NCI-H2107 treated with DMSO at 0.1 percent for 48 hours (cell line): Measurements from ENCODE around the gene GDF11.
A peak's percentile ranks its signal among the peaks of the same experiment; 100 is the strongest.

Source experiments
- DNase-seq: peaks from one replicate; lab custom pipeline; 2025; ENCODE audit not compliant: unreplicated experiment; lab: John Stamatoyannopoulos, UW

Gene GDF11

DNA sequence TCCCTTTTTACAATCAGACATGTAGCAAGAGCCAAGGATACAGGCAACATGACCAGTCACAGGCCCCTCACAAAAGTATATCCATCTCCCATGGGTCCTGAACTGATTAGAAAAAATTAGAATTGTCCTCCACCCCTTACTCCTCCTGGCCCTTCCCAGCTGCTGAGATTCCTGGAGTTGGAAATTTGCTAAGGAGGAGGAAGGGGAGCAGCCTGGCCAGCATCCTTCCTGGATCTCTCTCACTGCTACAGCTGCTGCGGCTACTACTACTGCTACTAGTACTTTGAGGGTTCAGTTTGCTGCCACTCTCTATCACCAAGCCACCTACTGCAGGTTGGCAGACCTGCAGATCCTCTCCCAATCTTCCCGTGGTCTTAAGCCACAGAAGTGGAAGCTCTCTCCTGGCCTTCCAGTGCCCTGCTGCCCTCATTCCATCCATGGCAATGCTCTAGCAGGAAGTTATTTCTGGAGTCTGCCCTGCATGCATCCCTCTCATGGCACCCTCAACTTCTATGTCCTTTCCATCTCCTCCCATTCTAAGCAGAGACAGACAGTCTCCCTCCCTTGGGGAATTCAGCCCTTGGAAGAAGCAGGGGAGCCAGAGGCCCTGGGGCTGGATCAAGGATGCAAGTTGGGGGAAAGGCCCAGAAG lies 36.2 kb upstream of the GDF11 start:
- DNase-seq, result no peak

DNA sequence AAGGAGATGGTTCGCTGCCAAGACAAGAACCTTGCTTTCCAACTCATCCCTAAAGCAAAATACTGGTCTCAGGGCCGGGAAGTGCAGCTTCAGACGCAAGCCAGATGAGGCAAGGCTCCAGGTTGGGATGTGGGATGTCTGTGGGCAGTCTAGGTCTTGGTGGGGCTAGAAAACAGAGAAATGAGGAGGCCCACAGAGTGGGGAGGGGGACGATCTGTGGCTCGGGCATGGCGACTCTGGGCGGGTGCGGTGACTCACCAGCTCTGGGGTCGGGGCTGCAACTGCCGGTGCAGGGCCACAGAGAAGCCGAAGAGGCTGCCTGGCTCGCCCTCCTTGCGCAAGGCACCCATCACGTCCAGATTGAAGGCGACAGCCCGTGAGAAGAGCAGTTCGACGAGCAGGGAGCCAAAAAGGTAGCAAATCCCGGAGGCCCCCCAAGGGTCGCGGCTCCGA lies 35.7 kb upstream of the GDF11 start:
- DNase-seq, result no peak

DNA sequence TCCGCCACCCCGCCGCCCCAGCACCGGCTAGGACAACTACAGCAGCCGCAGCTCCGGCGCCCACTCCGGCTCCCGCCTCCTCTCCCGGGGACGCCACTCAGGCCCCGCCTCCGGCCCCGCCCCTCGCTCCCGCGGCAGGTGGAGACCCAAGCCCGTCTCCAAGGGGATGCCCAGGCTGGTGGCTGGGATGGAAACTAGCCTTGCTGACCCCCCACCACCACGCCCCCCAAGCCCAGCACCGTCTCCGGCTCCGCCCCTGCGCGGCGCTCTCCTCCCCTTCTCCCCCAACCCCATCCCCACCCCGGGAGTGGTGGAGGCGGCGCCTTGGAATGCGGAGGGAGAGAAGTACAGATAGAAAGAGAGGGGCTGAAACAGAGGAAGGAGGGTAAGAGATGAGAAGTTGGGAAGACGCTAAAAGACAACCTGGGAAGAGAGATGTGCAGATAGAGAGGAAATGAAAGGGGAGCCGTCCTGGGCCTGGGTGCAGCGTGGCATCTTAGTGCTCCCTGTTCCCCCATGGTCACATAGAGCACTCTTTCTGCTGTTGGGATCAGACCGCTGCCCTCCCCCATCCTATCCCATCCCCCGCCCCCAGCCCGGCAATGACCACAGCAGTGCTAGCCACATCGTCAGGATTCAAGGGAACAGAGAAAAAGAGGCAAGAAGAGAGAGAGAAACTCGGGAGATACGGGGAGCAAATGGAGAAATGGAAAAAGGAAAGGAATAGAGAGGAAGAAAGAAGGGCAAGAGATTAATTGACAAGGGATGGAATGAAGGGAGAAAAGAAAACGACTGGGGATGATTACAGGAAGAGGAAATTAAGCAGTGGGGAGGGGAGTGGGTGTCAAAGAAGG lies 34.9 kb upstream of the GDF11 start, which contains the start of gene ITGA7:
ITGA7 (minus strand) TSS at position 64 of the 854 bp plus-strand sequence. CDS start 222 bp downstream, outside the sequence.
- no peak for DNase-seq

DNA sequence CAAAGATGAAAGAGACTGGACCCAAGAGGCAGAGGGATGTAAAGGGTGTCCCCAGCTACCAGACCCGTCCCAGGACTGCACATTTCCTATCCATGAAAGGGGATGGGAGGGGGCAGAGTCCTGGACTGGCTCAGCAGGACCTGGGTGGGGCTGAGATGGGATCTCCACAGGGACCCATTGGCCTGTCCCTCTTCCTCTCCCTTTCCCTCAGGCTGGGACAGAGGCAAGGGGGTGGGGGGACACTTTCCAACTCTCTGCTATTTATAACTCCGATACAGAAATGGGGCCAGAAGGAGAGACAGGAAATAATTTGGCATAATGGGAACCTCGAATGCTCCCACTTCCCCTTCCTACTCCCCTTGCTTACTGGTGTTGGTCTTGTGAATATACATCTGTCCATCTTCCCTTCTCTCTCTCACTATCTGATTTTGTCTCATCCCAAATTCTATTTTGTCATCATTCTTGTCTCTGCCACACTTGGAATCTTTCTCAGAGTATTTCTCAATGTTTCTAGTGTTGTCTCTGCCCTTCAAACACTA lies 34.2 kb upstream of the GDF11 start:
- no peak for DNase-seq

DNA sequence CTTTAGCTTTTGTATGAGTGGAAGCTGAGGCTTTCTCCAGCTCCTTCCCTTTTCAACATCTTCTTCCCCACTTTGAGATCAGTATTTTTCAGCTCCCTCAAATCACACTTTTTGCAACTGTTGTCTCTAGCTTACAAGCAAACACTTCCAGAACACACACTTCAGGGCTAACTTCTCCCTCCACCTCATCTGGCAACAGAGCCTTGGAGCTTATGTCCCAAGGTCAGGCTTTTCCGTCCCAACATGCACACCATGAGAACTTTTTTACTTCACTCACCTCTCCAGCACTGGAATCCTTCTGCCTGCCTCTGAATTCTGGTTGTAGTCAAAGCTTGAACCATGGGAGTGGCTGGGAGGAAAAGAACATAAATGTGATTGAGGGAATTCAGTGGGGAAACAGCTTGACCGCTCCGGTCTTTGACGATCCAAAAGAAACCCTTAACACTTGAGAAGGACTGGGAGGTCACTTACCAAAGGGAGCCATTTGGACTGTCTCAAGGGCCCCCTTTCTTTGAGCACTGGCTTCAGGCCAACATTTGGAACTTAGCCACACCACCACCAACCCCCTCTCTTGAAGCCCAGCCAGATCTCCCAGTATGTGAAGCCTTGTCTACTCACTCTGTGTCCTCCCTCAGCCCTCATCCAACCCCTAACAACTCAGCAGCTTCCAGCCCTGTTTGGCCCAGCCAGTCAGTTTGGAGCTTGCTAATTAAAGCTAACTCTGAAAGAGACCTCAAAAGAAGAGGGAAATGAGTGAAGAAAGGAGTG lies 31.0 kb upstream of the GDF11 start:
- DNase-seq, result no peak

DNA sequence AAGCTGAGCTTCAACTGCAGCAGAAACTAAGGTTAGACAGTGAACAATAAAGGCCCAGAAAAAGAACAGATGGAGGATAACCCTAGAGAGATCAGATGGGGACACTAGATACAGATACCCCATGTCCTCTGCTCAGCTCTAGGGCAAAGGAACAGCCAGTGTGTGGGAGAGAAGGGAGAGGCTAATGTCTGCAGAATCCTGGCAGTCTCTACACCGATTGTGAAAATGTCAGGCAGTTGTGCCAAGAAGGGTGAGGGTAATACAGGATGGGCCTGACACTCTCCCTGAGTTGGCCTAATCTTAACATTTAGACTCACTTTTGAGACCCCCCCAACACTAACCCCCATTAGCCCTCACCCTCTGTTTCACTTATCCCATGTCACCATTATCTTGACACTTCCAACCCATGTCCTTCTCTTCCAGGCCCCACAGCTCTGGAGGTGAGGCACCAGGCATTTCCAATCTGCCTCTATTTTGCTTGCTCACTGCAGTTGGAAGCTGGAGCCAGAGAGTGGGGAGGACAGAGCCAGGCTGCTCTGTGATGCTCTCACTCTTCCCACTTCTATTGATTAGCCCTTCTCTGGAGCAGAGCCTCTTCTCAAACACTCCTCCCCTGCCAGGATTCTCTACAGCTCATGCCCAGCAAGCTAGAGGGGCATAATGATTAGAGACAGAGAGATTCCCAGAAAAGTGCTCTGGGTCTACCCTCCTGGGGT lies 30.1 kb upstream of the GDF11 start:
- no peak for DNase-seq

DNA sequence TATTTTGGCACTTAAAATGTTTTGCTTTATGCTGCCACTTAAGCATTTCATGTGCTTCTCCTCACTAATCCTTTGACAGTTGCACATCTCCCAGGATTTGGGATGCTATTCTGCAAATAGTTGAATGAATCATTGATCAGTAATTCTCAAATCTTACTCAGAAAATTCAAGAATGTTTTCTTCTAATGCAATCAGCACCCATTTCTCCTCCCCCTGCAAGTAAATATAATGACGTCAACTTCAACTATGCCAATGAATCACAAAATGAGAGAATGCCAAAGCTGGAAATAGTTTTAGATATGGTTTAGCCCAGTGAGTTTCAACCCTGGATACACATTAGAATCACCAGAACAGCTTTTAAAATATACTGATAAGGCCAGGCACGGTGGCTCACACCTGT lies 29.2 kb upstream of the GDF11 start:
- DNase-seq, result no peak

DNA sequence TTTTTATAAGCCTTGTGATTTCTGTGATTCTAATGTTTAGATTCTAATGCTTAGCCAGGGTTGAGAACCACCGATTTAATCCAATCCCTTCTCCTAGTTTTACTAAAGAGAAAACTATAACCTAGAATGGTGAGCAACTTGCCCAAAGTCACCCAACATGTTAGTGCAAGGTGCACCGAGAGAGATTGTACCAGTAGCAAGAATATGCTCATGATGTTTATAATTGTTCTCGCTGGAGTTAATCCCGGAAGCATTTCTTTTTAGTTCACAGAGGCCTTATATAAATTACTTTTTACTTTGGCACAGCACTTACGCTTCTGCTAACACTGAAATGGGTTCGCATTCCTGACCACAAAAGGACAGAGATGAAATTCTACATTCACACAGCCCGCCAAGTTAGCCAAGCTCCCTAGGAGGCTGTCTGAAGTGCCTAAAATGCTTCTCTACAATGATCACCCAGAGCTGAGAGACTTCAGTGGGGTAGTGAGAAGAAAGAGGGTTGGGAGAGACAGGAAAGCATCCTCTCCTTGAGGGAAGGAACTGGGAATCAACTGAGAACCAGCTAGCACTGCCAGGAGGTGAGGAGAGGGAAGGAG lies 27.7 kb upstream of the GDF11 start:
- no peak for DNase-seq

DNA sequence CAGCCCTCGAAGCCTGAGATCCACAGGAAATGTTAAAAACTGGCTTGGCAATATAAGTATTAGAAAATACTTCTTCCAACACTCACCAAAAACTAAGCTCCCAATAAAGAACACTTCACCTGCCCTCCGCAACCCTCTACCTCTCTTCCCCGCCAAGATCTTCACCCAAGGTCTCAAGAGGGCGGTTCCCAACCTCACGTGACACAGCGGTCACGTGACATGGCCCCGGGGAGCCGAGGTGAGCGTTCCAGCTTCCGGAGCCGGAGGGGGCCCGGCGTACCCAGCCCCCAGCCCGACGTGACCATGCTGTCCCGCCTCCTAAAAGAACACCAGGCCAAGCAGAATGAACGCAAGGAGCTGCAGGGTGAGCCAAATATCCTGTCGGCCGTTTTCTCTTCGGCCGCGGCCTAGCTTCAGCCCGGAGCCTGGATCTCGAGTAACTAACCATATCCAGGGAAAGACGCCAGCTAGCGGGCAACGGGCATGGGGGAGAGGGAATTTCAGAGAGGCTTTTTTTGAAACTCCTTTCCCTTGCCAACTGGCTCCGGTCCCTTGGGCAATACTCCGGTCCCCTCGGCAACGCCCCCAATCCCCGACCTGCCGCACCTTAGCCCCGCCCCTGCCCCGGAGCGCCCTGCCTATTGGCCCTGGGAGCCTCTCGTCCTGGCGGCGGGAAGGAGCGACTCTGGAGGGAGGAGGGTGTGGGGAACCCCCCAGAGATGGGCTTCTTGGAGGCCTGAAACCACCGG lies 26.9 kb upstream of the GDF11 start, which contains the start of gene BLOC1S1:
BLOC1S1 (plus strand) TSS at position 214 of the 749 bp plus-strand sequence; CDS start at position 220, 6 bp downstream.
- DNase-seq, result peak; percentile 86

DNA sequence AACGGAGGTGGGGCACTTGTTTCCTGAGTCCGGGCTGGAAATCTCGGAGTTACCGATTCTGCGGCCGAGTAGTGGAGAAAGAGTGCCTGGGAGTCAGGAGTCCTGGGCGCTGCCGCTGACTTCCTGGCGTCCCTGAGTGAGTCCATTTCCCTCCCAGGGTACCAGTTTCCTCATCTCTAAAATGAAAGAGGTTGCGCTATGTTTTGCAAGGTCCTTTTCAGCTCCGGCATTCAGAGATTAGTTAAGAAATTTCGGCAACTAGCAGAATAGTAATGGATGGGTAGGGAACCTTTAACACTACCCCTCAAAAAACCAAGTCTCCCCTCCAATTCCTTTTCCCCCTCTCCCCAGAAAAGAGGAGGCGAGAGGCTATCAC lies 26.4 kb upstream of the GDF11 start:
- no peak for DNase-seq

DNA sequence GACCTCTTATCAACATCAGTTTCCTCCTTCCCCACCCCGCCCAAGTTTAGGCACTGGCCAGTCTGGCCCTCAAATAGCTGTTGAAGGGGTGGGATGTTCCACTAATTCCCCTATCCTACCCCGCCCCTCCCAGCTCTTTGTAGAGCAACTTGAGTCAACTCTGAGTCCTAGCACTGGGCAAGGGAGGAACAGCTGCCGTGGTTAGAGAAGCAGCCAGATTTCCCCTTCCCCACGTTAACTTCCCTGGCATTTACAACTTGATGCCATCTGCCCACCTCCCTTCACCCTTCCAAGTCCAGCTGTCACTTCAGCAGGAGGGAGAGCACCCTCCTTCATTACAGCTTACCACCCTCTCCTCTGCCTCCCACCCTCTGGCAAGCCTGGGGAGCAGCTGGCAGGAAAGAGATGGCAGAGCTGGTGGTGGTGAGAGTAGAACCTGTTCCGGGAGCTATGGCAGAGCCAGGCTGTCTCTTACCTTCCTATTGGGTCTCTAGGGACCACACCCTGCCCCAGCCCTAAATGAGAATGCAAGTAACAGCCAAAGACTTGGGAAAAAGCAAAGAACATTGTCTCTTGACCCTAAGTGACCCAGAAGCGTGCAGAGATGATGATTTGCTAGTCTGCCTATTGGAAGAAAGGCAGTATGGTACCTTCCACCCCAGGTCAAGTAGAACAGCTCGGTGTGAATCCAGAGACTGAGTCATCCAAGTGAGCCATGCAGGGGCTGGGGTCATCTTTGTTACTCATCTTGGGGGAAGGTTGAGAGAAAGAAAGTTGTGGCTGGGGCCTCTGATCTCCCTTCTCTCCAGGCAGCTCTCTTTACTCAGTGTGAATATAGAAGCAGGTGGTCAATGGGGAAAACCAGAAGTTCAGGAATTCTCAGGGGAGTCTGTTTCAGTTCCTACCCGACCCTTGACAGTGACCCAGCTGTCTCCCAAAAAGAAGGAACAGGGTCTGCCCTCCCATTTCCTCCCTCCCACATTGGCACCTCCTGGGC lies 25.6 kb upstream of the GDF11 start:
- no peak for DNase-seq

DNA sequence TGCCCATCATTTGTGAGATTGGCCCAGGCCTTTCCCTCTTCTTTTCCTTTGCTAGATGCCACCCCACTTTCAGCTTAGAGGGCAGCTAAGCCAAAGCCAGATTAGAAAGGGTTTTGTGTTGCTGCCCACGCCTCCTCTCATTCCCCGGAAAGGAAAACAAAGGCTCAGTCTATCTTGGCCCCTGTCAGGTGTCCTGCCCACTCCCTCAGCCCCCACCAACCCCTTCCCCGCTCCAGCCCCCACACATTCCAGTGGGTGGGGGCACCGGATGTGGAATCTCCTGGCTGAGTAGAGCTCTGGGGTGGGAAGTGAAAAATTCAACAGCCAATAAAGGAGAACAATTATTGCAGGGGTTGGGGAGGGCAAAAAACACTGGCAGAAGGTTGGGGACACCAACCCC lies 24.9 kb upstream of the GDF11 start:
- no peak for DNase-seq

DNA sequence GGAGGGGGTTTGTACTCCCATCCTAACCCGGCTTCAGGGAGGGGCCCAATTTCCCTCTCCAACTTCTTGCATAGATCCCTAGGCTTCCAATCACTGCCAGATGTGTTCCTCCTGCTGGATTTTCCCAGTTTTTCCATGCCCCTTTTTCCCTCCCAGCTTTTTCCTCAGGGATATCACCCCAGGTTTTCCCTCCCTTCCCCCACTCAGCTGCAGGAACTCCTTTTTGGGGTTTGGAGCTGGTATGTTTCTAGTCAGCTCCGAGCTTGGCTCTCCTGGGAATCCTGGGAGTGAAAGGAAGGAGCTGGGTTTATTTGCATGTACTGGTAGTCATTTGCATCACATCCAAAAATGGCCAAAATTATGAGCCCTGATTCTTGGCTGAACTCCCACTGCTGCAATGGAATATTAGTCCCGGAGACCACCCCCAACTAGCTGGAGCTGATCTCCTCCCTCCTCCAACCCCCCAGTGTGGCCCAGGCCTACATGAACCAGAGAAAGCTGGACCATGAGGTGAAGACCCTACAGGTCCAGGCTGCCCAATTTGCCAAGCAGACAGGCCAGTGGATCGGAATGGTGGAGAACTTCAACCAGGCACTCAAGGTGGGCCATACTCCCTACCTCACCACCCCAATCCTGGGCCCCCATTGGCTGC lies 24.2 kb upstream of the GDF11 start:
- DNase-seq, result no peak

DNA sequence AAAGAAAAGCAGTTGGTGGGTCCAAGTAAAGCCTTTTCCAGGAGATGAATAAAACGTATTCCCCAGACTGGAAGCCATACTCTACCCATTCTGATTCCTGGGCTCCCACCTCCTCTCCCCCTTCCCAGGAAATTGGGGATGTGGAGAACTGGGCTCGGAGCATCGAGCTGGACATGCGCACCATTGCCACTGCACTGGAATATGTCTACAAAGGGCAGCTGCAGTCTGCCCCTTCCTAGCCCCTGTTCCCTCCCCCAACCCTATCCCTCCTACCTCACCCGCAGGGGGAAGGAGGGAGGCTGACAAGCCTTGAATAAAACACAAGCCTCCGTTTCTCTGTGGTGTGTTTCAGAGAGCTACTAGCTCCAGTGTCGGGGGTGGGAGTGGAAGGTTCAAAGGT lies 23.6 kb upstream of the GDF11 start:
- DNase-seq, result no peak

DNA sequence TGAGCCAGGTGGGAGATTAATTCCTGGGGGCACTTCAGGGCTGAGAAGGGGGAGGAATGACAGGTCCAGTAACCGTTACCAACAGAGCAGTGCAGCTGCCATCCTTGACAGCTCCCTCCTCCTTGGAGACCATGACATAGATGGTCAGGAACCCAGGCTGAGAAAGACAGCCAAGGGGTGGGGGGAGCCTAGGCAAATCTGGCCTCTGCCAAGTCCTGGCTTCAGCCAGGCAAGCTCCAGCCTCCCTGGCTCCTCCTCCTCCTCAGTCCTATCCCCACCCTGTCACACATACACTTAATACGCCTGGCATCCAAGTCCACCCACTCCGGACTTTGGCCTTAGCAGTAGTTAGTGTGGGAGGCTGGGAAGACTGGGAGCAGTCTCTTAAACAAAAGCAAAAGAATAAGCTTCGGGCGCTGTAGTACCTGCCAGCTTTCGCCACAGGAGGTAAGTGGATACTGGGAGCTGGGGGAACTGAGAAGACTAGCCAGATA lies 22.8 kb upstream of the GDF11 start, which contains the start of gene RDH5:
RDH5 (plus strand) TSS at position 323 of the 494 bp plus-strand sequence. CDS start 792 bp downstream, outside the sequence.
- DNase-seq, result no peak

DNA sequence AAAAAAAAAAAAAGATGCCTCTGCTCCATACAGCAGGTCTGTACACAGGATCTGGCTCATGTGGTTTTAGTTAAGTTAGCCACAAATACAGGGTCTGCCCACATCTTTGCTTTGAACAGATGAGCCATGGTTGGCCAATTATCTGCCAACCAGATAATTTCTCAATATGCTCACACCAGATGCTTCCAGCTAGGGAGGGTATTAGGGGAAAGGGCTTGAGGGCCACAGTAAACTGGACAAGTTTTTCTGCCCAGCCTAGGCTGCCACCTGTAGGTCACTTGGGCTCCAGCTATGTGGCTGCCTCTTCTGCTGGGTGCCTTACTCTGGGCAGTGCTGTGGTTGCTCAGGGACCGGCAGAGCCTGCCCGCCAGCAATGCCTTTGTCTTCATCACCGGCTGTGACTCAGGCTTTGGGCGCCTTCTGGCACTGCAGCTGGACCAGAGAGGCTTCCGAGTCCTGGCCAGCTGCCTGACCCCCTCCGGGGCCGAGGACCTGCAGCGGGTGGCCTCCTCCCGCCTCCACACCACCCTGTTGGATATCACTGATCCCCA lies 22.0 kb upstream of the GDF11 start:
- DNase-seq, result no peak

DNA sequence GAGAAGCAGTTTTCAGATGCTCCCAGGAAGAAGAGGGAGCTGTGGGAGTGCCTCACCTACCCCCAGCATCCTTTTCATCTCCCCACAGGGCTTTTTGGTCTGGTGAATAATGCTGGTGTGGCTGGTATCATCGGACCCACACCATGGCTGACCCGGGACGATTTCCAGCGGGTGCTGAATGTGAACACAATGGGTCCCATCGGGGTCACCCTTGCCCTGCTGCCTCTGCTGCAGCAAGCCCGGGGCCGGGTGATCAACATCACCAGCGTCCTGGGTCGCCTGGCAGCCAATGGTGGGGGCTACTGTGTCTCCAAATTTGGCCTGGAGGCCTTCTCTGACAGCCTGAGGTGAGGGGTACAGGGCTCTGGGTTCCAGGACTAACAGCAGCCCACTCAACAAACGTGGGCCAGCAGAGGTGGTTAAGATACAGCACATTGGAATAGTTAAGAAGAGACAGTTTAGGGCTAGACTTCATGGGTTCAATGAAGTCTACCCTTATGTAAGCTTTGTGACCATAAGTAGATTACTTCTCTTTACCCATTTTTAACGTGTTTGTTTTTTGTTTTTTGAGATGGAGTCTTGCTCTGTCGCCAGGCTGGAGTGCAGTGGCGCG lies 21.2 kb upstream of the GDF11 start:
- DNase-seq, result no peak
